GM18507 (cell line): ENCODE data around the gene COL21A1.

Source experiments
- DNase-seq: peaks from one replicate; pipeline ENCODE4 v3.0.0; 2011; ENCODE audit warnings: low read depth; ENCODE audit not compliant: insufficient read length; ENCODE audit errors: extremely low spot score
- FAIRE-seq: peaks from 2 replicates; lab custom pipeline; 2011; peaks lifted over from hg19 to GRCh38; lab: Jason Lieb, UNC

Gene COL21A1

DNA sequence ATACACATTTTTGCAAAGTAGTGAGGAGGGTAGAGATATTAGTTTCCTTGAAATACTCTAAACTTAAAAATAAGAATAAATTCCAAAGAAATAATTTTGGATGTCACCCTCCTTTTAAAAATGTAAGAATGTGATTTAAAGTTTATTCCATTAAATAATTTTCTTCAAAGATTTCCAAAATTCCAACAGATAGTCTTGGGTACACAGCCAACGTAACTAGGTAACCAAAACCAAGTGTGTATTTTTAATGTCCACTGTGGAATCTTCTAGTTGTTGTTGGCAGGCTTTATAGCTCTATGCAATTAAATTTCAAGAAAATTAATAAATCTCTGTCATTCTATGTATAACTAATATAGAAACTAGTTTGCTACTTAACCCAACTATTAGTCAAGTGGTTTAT lies 101.3 kb downstream of the COL21A1 start:
- no peak for DNase-seq
- FAIRE-seq = no peak

- FAIRE-seq (no peak), DNase-seq (no peak)
These were observed 101.8 kb downstream of the COL21A1 start for GRCh38 chr6:56145616-56146015.

DNA sequence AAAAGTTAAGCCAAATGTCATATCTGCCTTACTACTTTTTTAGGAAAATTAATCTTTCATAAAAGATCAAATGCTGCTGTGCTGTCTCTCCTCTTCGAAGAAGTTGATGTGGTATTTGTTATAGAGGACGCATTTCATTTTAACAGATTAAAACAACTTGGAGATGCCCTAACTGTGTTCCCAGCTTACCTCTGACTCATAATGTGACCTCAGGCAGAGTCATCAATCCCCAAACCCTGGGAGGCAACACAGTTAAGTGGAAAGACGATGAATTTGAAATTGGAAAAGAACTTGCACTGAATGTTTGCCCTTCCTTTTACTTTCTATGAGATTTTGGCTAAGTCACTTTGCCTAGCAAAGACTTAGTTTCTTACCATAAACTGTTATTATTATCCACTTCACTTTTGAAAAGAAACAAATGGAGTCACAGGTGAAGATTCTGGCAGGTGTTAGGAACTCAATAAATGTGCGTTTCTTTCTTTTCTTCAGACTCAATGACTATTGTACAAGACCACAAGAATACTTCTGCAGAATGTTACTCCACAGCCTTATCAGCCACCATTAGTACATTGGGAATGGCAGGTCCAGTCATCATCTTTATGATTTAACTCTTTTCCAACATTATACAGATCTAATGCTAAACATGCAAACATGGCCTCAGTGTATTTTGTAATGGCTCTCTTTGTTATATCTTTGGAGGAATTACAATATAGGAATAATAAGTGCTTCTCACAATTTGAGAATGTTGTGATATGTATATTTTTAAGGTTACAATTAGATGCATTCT lies 102.6 kb downstream of the COL21A1 start:
- FAIRE-seq (no peak), DNase-seq (no peak)

GRCh38 chr6:56143796-56144195 lies 103.6 kb downstream of the COL21A1 start:
- DNase-seq (no peak), FAIRE-seq (no peak)

GRCh38 chr6:56140090-56140489 lies 107.3 kb downstream of the COL21A1 start:
- no peak for DNase-seq
- FAIRE-seq = no peak

DNA sequence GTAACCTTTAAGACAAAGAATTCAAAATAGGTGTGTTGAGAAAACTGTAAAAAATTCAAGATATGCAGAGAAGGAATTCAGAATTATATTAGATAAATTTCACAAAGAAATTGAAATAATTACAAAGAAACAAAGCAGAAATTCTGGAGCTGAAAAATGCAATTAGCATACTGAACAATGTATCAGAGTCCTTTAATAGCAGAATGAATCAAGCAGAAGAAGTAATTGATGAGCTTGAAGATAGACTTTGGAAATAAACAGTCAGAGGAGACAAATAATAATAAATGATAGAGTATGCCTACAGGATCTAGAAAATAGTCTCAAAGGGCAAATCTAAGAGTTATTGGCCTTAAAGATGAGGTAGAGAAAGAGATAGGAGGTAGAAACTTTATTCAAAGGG lies 131.7 kb downstream of the COL21A1 start:
- DNase-seq (no peak), FAIRE-seq (no peak)

- FAIRE-seq (no peak), DNase-seq (no peak)
These were observed 138.2 kb downstream of the COL21A1 start for GRCh38 chr6:56109149-56109548.

GRCh38 chr6:56106231-56106630 lies 141.1 kb downstream of the COL21A1 start:
- no peak for FAIRE-seq

GRCh38 chr6:56104591-56104990 lies 142.8 kb downstream of the COL21A1 start:
- no peak for DNase-seq
- no peak for FAIRE-seq

More at GRCh38 chr6:56106231-56106630, 141.1 kb downstream of the COL21A1 start:
- DNase-seq = no peak

DNA sequence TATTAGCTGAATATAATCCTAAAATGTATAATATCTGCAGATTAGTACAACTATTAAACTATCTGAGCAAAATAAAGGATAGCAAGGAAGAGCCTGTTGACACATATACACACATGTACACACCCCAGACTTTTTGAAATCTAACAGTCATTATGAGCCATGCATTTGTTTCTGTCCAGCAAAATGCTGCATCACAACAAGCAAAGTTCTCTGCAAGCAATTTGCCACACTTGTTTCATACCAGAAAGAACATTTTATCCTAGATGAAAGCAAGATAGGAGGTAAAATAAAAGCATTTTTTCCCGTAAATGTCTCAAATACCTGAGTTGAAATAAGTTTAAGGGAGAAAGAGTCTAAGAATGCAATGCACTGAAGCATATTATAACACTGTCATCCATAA lies 145.2 kb downstream of the COL21A1 start:
- DNase-seq (no peak), FAIRE-seq (no peak)

DNA sequence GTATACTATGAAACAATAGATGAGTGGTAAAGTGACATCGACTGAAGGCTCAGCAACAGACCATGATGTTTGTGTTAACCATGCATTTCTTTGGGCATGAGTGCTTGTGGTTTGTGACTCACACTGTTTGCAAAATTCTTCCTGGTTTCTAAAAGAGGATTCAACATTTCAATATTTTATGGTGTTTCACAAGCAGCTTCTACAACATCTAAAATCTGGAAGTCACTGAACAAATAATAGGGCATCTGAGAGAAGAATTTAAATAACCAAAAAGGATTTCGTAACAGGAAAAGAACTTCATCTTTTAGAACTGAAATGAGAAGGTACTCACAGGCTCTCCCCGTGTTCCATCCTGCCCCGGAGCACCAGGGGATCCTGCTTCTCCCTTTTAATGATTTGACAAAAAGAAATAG lies 146.2 kb downstream of the COL21A1 start:
- DNase-seq (no peak), FAIRE-seq (no peak)

- DNase-seq (no peak), FAIRE-seq (no peak)
These were observed 150.3 kb downstream of the COL21A1 start for GRCh38 chr6:56096946-56097621.

DNA sequence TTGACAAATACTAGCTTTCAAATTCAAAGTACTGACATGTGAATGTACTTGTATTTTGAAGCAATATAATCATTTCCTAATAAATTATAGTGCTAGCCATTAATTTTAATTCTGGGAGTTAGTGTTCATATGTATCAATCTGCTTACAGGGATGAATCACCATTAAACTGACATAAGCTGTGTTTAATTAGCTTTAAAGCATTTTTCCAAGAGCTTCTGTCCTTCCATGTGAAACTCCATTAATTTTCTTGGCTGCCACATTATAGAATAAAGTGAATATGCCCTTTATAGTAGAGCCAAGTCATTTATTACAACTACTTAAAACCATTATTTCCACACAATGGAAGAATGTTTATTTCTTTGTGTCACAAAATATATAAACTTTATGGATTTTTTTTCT lies 150.8 kb downstream of the COL21A1 start:
- DNase-seq = no peak
- FAIRE-seq = no peak

- DNase-seq = no peak
- FAIRE-seq = no peak
These were observed 153.6 kb downstream of the COL21A1 start for GRCh38 chr6:56093776-56094175.

- no peak for FAIRE-seq
These were observed 156.1 kb downstream of the COL21A1 start for GRCh38 chr6:56091159-56091869.

DNA sequence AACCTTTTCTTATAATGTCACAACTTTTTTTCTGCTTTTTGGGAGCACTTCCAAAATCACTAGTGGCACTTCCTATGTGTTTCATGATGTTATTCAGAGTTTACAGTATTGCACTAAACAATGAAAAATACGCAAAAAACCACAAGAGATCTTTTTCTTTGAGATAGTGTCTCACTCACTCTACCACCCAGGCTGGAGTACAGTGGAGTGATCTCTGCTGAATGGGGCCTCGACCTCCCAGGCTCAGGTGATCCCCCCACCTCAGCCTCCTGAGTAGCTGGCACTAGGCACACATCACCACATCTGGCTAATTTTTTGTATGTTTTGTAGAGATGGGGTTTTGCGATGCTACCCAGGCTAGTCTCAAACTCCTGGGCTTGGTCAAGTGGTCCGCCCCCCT lies 158.7 kb downstream of the COL21A1 start:
- DNase-seq = no peak
- FAIRE-seq = no peak

More at GRCh38 chr6:56091159-56091869, 156.1 kb downstream of the COL21A1 start:
- no peak for DNase-seq

- DNase-seq (no peak), FAIRE-seq (no peak)
These were observed 160.0 kb downstream of the COL21A1 start for GRCh38 chr6:56087421-56087820.

- FAIRE-seq (no peak), DNase-seq (no peak)
These were observed 167.4 kb downstream of the COL21A1 start for GRCh38 chr6:56079751-56080540.

- FAIRE-seq (no peak), DNase-seq (no peak)
These were observed 171.3 kb downstream of the COL21A1 start for GRCh38 chr6:56076033-56076432.

DNA sequence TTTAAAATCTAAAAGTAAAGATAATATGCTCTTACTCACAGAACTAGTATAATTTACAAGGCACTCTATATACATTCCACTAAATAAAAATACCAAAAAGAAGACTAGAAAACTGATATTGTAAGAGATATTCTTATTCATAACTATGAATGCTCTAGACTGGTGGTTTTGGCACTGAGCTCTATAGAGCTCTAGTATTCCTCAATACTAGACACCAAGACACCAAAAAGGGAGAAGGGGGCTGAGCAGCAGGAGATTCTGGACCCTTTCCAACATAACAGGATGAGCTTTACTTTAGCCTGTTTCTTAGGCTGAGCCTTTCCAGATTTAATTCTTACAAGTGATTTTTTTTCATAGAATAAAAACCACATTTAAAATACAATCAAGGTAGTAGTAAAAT lies 173.6 kb downstream of the COL21A1 start:
- FAIRE-seq (no peak), DNase-seq (no peak)
